ENCODE measurements around the gene AIMP2.
"Not testable (repeated sequence)": the region's sequence is repeated elsewhere in the genome, so short reads cannot be mapped to it uniquely, and the experiment has no call there.

AIMP2 gene

GRCh38 chr7:6008668-6009611, at the start of gene AIMP2, which contains the start of gene PMS2:
TSS of gene AIMP2 (plus strand) at chr7:6009272. CDS start at chr7:6009364, 92 bp downstream.
TSS of gene PMS2 (minus strand) at chr7:6009049. CDS start at chr7:6009019, 30 bp downstream.
- in situ Hi-C loops (cut with MboI; ENCODE audit: low pct_unique_long_range_greater_than_20kb, low sequenced_read_pairs), result no loop called here
- DNase-seq, result peak; percentile 99

DNA sequence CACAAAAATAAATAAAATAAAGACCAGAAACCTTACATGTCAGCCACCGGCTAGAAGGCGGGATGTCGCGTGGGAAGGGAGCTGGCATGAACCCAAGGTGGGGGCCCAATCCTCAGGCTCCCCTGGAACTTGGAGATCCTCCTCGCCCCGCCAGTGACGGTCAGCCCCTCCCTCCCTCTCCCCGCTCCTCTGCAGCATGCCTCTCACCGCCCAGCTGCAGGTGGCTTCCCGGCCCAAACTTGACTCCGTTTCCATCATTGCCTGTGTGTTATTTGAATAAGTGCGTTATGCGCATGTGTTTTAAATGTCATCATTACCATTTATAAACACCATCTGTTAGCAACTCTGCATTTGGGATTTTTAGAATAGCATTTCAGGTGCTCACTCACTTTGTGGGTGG, 45.9 kb upstream of the AIMP2 start:
- DNase-seq; in situ Hi-C loops (cut with MboI; ENCODE audit: low pct_unique_long_range_greater_than_20kb, low sequenced_read_pairs): not testable (repeated sequence)

- in situ Hi-C loops (cut with MboI; ENCODE audit: low pct_unique_long_range_greater_than_20kb, low sequenced_read_pairs); DNase-seq: not testable (repeated sequence)
Measured at GRCh38 chr7:5963810-5964209, 45.3 kb upstream of the AIMP2 start.

DNA sequence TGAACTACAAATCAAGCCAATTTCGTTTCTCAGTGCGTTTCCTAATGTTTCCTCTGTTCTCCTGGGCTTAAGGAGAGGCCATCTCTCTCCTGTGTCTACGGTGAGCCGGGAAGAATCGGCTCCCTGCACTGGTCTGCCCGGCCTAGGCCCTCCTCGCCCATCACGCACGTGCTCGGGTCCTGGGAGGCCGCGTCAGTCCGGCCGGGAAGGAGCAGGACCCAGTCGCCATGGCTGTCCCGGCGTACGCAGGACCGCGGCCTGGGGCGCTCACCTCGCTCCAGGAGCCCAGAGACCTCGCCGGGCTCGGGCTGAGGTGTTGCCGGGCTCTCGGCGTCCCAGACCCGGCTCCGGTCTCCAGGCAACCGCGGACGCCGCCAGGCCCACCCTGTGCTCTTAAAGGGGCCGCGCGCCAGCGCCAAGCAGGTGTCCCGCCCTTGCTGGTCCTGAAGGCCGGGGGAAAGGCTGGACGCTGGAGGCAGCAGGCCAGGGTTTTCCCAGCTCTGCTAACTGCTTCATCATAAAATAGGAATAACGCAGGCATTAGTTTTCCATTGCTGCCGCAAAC, 38.6 kb upstream of the AIMP2 start, which contains the start of gene RSPH10B:
Gene RSPH10B, minus strand, starts transcription at position 343 of the 565 bp plus-strand sequence. CDS start 3,573 bp downstream, outside the sequence.
- DNase-seq; in situ Hi-C loops (cut with MboI; ENCODE audit: low pct_unique_long_range_greater_than_20kb, low sequenced_read_pairs): not testable (repeated sequence)

DNA sequence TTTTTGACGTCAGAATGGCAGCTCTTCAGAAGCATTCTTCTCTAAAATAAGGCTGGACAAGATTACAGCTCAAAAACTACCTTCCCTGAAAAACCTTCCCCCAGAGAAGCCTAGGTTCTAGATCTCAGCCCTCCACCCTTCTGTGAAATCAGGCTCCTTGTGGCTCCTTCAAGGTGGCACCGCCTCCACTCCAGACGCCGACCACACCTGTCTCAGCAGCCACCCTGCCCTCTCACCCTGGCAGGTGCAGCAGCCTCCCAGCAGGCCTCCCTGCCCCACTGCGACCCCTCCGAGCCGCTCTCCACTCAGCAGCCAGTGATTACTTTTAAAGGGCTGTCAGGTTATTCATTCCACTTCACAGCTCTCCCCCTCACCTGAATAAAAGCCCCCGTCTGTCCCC, 35.5 kb upstream of the AIMP2 start:
- in situ Hi-C loops (cut with MboI; ENCODE audit: low pct_unique_long_range_greater_than_20kb, low sequenced_read_pairs), result not testable (repeated sequence)

DNA sequence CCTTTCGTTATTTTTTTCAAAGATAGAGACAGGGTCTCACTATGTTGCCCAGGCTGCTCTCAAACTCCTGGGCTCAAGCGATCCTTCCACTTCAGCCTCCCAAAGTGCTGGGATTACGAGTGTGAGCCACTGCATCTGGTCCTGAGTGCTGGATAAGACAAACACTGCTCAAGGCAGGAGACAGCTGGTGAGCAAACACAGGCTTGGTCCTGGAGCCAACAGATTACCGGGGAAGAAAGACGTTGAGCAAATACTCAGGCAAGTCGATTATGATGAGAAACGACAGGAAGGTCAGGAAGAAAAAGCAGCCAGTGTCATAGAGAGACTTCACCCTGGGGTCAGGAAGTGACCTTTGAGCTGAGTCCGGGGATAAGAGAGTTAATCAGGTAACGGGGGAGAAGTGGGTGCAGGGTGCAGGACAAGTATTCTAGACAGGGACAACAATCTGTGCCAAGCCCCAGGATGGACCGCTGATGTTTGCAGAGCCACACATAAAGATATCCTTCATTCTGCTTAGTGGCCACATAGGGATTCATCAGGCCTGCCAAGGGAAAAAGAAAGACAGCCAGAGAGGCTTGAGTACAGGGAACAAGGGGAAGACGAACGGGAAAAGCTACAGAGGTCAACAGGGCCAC, 29.3 kb upstream of the AIMP2 start:
- in situ Hi-C loops (cut with MboI; ENCODE audit: low pct_unique_long_range_greater_than_20kb, low sequenced_read_pairs); DNase-seq: not testable (repeated sequence)

More for the DNA sequence above, 35.5 kb upstream of the AIMP2 start:
- DNase-seq, result not testable (repeated sequence)

DNA sequence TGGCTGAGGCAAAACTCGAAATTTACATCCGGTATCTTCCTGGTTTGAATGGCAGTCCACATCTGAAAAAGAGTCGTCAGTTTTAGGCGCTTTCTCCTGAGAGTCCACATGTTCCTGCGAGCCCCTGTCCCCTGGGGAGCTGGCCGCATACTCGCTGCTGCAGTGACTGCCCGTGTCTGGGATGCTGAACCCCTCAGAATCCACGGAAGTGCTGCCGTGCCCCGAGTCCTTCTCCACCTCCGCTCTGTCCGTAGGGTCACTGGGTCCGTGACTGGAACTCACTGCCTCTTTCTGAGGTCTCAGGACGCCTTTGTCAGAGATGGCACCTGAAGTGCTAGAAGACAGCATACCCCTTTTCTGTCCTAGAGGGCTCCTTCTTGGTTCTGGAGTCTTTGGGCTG, 22.0 kb upstream of the AIMP2 start:
- in situ Hi-C loops (cut with MboI; ENCODE audit: low pct_unique_long_range_greater_than_20kb, low sequenced_read_pairs); DNase-seq: not testable (repeated sequence)

GRCh38 chr7:5997210-5997808, 11.8 kb upstream of the AIMP2 start:
- in situ Hi-C loops (cut with MboI; ENCODE audit: low pct_unique_long_range_greater_than_20kb, low sequenced_read_pairs), result no loop called here
- peak; percentile 86 for DNase-seq

DNA sequence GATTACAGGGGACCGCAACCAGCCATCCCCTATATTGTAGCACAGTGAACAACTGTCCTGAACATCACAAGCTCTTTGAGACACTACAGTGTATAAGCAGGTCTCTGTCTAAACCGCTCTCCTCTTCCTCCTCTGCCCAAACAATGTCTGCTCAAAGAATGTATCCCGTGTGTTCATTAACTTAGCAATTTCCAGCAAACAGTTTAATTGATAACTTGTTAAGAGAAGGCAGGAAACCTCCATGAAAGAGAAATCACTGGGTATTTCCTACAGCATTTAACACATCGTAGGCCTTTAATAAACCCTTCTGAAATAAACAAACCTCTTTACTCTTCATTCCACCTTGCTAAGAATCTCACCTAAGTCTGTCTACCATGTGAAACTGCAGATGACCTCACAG, 1.7 kb upstream of the AIMP2 start:
- DNase-seq, result no peak
- in situ Hi-C loops (cut with MboI; ENCODE audit: low pct_unique_long_range_greater_than_20kb, low sequenced_read_pairs), result no loop called here

GRCh38 chr7:6007835-6008590, 1.1 kb upstream of the AIMP2 start:
- in situ Hi-C loops (cut with MboI; ENCODE audit: low pct_unique_long_range_greater_than_20kb, low sequenced_read_pairs), result not testable (repeated sequence)

DNA sequence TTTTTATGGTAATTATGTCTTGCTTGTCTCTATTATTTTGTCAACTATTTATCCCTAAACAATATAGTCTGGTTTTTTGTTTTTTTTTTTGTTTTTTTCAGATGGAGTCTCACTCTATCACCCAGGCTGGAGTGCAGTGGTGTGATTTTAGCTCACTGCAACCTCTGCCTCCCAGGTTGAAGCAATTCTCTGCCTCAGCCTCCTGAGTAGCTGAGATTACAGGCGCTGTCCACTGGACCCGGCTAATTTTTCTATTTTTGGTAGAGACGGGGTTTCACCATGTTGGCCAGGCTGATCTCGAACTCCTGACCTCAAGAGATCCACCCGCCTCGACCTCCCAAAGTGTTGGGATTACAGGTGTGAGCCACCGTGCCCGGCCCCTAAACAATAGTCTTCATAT, 1.3 kb downstream of the AIMP2 start:
- DNase-seq; in situ Hi-C loops (cut with MboI; ENCODE audit: low pct_unique_long_range_greater_than_20kb, low sequenced_read_pairs): not testable (repeated sequence)

More at GRCh38 chr7:6007835-6008590, 1.1 kb upstream of the AIMP2 start:
- DNase-seq, result peak; percentile 13

GRCh38 chr7:6011541-6011940, 2.5 kb downstream of the AIMP2 start:
- in situ Hi-C loops (cut with MboI; ENCODE audit: low pct_unique_long_range_greater_than_20kb, low sequenced_read_pairs), result no loop called here
- DNase-seq, result no peak

DNA sequence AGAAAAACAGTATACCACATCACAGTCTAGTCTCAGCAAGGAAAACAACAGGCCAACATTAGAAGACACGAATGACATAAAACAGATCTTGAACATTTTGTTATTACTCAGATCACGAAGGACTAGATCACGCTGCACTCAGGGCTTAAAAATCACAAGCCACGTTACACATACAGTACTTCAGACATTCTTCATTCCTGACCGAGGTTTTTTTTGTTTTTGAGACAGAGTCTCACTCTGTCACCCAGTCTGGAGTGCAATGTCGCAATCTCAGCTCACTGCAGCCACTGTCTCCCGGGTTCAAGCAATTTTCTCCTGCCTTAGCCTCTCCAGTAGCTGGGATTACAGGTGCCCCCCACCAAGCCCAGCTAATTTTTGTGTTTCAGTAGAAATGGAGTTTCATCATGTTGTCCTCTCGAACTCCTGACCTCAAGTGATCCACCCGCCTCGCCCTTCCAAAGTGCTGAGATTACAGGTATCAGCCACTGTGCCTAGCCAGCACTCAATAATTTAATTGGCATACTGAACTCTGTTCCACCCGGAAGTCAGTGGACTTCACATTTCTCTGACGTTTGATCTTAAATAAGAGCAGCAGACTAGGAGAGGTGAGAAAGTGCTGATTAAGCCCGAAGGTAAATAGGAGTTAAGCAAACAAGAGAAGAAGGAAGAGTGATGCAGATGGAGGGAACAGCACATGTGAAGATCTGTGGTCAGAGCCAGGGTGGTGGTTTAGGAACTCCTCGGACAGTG, 3.5 kb downstream of the AIMP2 start:
- in situ Hi-C loops (cut with MboI; ENCODE audit: low pct_unique_long_range_greater_than_20kb, low sequenced_read_pairs), result no loop called here

DNA sequence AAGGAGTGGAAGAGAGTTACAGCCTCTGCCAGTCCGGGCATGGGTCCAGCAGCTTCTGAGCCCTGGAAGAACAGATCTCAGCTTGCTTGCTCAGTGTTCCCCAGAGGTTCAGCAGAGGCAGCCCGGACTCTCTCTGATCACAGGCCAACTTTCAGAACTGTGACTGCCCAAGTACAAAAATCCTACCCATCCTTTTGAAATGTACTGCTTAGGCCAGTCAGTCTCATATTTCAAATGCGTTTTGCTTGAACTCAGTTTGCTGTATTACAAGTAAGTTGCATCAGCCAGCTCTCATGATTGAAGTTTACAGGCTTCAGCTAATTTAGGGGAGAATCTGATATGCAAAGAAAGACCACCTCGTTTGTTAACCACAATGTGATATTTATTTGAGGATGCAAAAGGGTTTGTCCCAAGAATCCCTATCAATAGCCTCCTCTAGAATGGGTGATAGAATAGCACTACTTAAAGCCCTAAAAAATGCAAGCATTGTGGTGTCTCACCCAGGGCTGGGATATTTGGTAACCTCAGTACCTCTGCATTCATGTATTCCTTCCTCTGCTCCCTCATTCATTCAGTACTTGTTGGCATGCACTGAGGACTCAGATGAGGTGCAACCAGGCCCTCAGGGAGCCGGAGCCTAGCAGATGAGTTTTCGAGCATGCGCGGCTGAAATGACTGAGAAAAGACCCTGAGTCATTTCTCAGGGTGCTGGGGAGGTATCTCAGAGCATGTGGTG, 7.0 kb downstream of the AIMP2 start:
- DNase-seq, result no peak
- in situ Hi-C loops (cut with MboI; ENCODE audit: low pct_unique_long_range_greater_than_20kb, low sequenced_read_pairs), result no loop called here

More for the DNA sequence above, 3.5 kb downstream of the AIMP2 start:
- DNase-seq, result no peak

- DNase-seq, result no peak
- in situ Hi-C loops (cut with MboI; ENCODE audit: low pct_unique_long_range_greater_than_20kb, low sequenced_read_pairs), result no loop called here
Measured at GRCh38 chr7:6016653-6016966, 7.5 kb downstream of the AIMP2 start.

- in situ Hi-C loops (cut with MboI; ENCODE audit: low pct_unique_long_range_greater_than_20kb, low sequenced_read_pairs), result no loop called here
- DNase-seq, result no peak
Measured at GRCh38 chr7:6020371-6021286, 11.6 kb downstream of the AIMP2 start.
